Uterus (tissue), 4 donors: Measurements from ENCODE around the gene MUC21. TPM values are rescaled to one million over a fixed set of nuclear protein-coding genes. Genes with fewer than 3 reads are reported as not detected.

ENCODE experiments used
- DNase-seq, 2 donors: peaks; one replicate each; pipeline ENCODE4 v3.0.0-alpha.2; 2019 to 2020
- H3K27ac ChIP-seq, 2 donors: fragments of 200-600 bp; sonication (generic); 1 replicate in 1 of 2; 2 replicates in 1 of 2; pipeline ENCODE4 v1.5.1; 2016 to 2018
- H3K27me3 ChIP-seq, 2 donors: fragments of 200-600 bp; sonication (generic); one replicate each; pipeline ENCODE4 v1.5.1; 2018 to 2019; ENCODE audit warnings: control low read depth in 1 of 2
- H3K36me3 ChIP-seq, 2 donors: fragments of 200-600 bp; sonication (generic); one replicate each; pipeline ENCODE4 v1.5.1; 2019; ENCODE audit warnings: control low read depth in 1 of 2
- H3K4me1 ChIP-seq, 2 donors: fragments of 200-600 bp; sonication (generic); one replicate each; pipeline ENCODE4 v1.5.1; 2018 to 2019; ENCODE audit warnings: control low read depth in 1 of 2
- H3K4me3 ChIP-seq, 2 donors: fragments of 200-600 bp; sonication (generic); 1 replicate in 1 of 2; 2 replicates in 1 of 2; pipeline ENCODE4 v1.5.1; 2018 to 2019; ENCODE audit warnings: mild to moderate bottlenecking in 1 of 2
- H3K9me3 ChIP-seq, 2 donors: fragments of 200-600 bp; sonication (generic); one replicate each; pipeline ENCODE4 v1.5.1; 2019; ENCODE audit warnings: control low read depth in 1 of 2
- CTCF ChIP-seq, 4 experiments: fragments of 200-600 bp in 2 of 4; fragments of 450-650 bp in 2 of 4; sonication (generic) in 2 of 4; IDR thresholded peaks; one replicate each; pipeline ENCODE4 v1.5.1; 2016 to 2019; ENCODE audit warnings: antibody characterized with exemption in 4 of 4, mild to moderate bottlenecking in 2 of 4, moderate library complexity in 1 of 4
- POLR2A ChIP-seq, 2 donors: fragments of 450-650 bp; IDR thresholded peaks; one replicate each; pipeline ENCODE4 v1.6.1; 2016; ENCODE audit warnings: antibody characterized with exemption in 2 of 2, mild to moderate bottlenecking in 1 of 2, moderate library complexity in 1 of 2
- intact Hi-C: fragments of 100-400 bp; cut with DNase I; formaldehyde crosslinking; loops from one replicate; pipeline ENCODE4 v1.15.1; 2023; ENCODE audit warnings: low total_unique reads
- total RNA-seq, 4 donors: library from RNA; depleted of rRNA in 3 of 4; stranded (reverse); fragments of >200 nt in 3 of 4; gene quantifications; one replicate each; pipeline versions ENCODE4 v1.1.0 to v1.2.4, GENCODE V29; 2014 to 2023
- donor health status: DM: yes; HTN: yes; CAD: no.

The MUC21 gene
- total RNA-seq = under 1 TPM in 2 of 4 donors, not detected in 2; 0.28 to 0.59 TPM

GRCh38 chr6:30983439-30983838, at the start of gene MUC21:
MUC21 (plus strand) TSS chr6:30983718; CDS start chr6:30983959, 241 bp downstream.
- no peak within 1 kb of the TSS for H3K4me3 ChIP-seq
- intact Hi-C loops = no loop called here

GRCh38 chr6:30935018-30935417, 48.5 kb upstream of the MUC21 start:
- Histone ChIP-seq H3K4me3 (no peak overlapping the region), H3K9me3 (no peaks in the 10 kb centered on the region), H3K27ac (no peak overlapping the region), H3K27me3 (no peaks in the 10 kb centered on the region), H3K4me1 (no peaks in the 10 kb centered on the region), H3K36me3 (no peaks in the 10 kb centered on the region)
- TF ChIP-seq POLR2A (IDR thresholded peaks at IDR 0.05) (no peak), CTCF (IDR thresholded peaks at IDR 0.05) (no peak)
- DNase-seq = no peak
- intact Hi-C loops = no loop called here

More at GRCh38 chr6:30983439-30983838, at the start of gene MUC21:
- no peaks in the 10 kb centered on the region for H3K27me3 ChIP-seq
- peaks cover 1 to 4% of the 10 kb centered on the region in 2 donors for H3K4me1 ChIP-seq
- DNase-seq = no peak
- no peak within 1 kb of the TSS for H3K27ac ChIP-seq
- no peak for TF ChIP-seq CTCF (IDR thresholded peaks at IDR 0.05)
- no peak for TF ChIP-seq POLR2A (IDR thresholded peaks at IDR 0.05)
- no peaks in the 10 kb centered on the region for H3K9me3 ChIP-seq
- no peaks in the 10 kb centered on the region for H3K36me3 ChIP-seq

DNA sequence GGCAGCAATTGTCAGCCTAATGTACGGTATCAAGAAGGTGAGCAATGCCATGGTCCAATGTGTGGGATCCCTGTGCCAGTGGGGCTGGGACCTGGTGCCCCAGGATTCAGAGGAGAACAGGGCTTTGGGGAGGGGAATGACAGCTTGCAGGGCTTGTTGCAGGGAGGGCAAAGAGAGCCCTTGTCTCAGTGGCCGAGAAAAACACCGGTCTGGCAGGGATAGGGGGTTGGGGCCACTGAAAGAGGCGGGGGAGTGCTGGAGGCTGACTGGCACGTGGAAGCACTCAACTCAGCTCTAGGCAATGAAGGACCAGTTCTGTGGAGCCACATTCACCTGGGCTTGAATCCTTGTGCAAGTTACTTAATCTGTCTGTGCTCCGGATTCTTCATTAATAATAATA, 46.3 kb upstream of the MUC21 start:
- intact Hi-C loops = no loop called here

GRCh38 chr6:30938730-30939129, 44.8 kb upstream of the MUC21 start:
- intact Hi-C loops = no loop called here
- Histone ChIP-seq H3K4me3 (no peak overlapping the region), H3K27me3 (no peaks in the 10 kb centered on the region), H3K9me3 (no peaks in the 10 kb centered on the region), H3K4me1 (no peaks in the 10 kb centered on the region), H3K27ac (no peak overlapping the region), H3K36me3 (no peaks in the 10 kb centered on the region)
- no peak for TF ChIP-seq CTCF (IDR thresholded peaks at IDR 0.05)
- TF ChIP-seq POLR2A (IDR thresholded peaks at IDR 0.05) = no peak
- no peak for DNase-seq

More for the DNA sequence above, 46.3 kb upstream of the MUC21 start:
- Histone ChIP-seq H3K27me3 (no peaks in the 10 kb centered on the region), H3K36me3 (no peaks in the 10 kb centered on the region), H3K27ac (no peak overlapping the region), H3K4me1 (no peaks in the 10 kb centered on the region), H3K9me3 (no peaks in the 10 kb centered on the region), H3K4me3 (no peak overlapping the region)
- DNase-seq = no peak
- TF ChIP-seq CTCF (IDR thresholded peaks at IDR 0.05) (no peak), POLR2A (IDR thresholded peaks at IDR 0.05) (no peak)

GRCh38 chr6:30939473-30939872, 44.0 kb upstream of the MUC21 start:
- H3K27me3 ChIP-seq = no peaks in the 10 kb centered on the region

More at GRCh38 chr6:30939473-30939872, 44.0 kb upstream of the MUC21 start:
- TF ChIP-seq CTCF (IDR thresholded peaks at IDR 0.05) (no peak), POLR2A (IDR thresholded peaks at IDR 0.05) (no peak)
- intact Hi-C loops = no loop called here
- H3K36me3 ChIP-seq = no peaks in the 10 kb centered on the region
- no peaks in the 10 kb centered on the region for H3K4me1 ChIP-seq
- H3K4me3 ChIP-seq = no peak overlapping the region
- H3K9me3 ChIP-seq = no peaks in the 10 kb centered on the region
- DNase-seq = no peak
- H3K27ac ChIP-seq = no peak overlapping the region
